ENCODE measurements around the gene HIVEP3. TPM values are rescaled to one million over a fixed set of nuclear protein-coding genes. Genes with fewer than 3 reads are reported as not detected.

Gene HIVEP3
- total RNA-seq, 1 experiment from 2014 or later: 0.55 TPM

GRCh38 chr1:41804176-41804575 lies 114.5 kb downstream of the HIVEP3 start:
- CTCF ChIA-PET: no interaction called here
- no peak overlapping the region for H3K27ac Mint-ChIP-seq
- DNase-seq (ENCODE audit: low spot score) (no peak), ATAC-seq (no peak)
- H3K4me1 Mint-ChIP-seq: 0 out of 2 replicates have a peak, but pooled peaks cover 3% of the 10 kb centered on the region
- H3K9me3 Mint-ChIP-seq: no peaks in the 10 kb centered on the region
- POLR2A ChIA-PET: no interaction called here
- H3K27me3 Mint-ChIP-seq (ENCODE audit: low read depth): no peaks in the 10 kb centered on the region
- TF ChIP-seq ZNF396 (CRISPR knock-in tag; IDR thresholded peaks at IDR 0.05; ENCODE audit: borderline replicate concordance) (no peak), ZNF219 (CRISPR knock-in tag; IDR thresholded peaks at IDR 0.05; ENCODE audit: borderline replicate concordance) (no peak), NR3C1 (CRISPR knock-in tag; conservative IDR thresholded peaks at IDR 0.05; ENCODE audit: low read depth) (no peak), FOXK1 (CRISPR knock-in tag; IDR thresholded peaks at IDR 0.05) (no peak), GABPB1 (CRISPR knock-in tag; IDR thresholded peaks at IDR 0.05) (no peak), MYBL2 (CRISPR knock-in tag; IDR thresholded peaks at IDR 0.05) (no peak), CREM (CRISPR knock-in tag; IDR thresholded peaks at IDR 0.05) (no peak), ATF2 (CRISPR knock-in tag; IDR thresholded peaks at IDR 0.05; ENCODE audit: borderline replicate concordance, low read depth) (no peak), HMGA2 (CRISPR knock-in tag; IDR thresholded peaks at IDR 0.05) (no peak), CBFB (CRISPR knock-in tag; IDR thresholded peaks at IDR 0.05; ENCODE audit: low read depth) (no peak), RELA (CRISPR knock-in tag; IDR thresholded peaks at IDR 0.05; ENCODE audit: borderline replicate concordance) (no peak), RORB (CRISPR knock-in tag; IDR thresholded peaks at IDR 0.05) (no peak), MAX (CRISPR knock-in tag; IDR thresholded peaks at IDR 0.05) (no peak), ZBTB43 (CRISPR knock-in tag; IDR thresholded peaks at IDR 0.05) (no peak), NR1H2 (CRISPR knock-in tag; IDR thresholded peaks at IDR 0.05) (no peak), GRHL2 (CRISPR knock-in tag; IDR thresholded peaks at IDR 0.05; ENCODE audit: insufficient replicate concordance, severe bottlenecking) (no peak), ZNF263 (CRISPR knock-in tag; IDR thresholded peaks at IDR 0.05; ENCODE audit: low read depth) (no peak)
- TF ChIP-seq, protein P1, sequence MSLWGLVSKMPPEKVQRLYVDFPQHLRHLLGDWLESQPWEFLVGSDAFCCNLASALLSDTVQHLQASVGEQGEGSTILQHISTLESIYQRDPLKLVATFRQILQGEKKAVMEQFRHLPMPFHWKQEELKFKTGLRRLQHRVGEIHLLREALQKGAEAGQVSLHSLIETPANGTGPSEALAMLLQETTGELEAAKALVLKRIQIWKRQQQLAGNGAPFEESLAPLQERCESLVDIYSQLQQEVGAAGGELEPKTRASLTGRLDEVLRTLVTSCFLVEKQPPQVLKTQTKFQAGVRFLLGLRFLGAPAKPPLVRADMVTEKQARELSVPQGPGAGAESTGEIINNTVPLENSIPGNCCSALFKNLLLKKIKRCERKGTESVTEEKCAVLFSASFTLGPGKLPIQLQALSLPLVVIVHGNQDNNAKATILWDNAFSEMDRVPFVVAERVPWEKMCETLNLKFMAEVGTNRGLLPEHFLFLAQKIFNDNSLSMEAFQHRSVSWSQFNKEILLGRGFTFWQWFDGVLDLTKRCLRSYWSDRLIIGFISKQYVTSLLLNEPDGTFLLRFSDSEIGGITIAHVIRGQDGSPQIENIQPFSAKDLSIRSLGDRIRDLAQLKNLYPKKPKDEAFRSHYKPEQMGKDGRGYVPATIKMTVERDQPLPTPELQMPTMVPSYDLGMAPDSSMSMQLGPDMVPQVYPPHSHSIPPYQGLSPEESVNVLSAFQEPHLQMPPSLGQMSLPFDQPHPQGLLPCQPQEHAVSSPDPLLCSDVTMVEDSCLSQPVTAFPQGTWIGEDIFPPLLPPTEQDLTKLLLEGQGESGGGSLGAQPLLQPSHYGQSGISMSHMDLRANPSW (CRISPR knock-in tag; conservative IDR thresholded peaks at IDR 0.05; ENCODE audit: low read depth): no peak
- TF ChIP-seq, protein P2, sequence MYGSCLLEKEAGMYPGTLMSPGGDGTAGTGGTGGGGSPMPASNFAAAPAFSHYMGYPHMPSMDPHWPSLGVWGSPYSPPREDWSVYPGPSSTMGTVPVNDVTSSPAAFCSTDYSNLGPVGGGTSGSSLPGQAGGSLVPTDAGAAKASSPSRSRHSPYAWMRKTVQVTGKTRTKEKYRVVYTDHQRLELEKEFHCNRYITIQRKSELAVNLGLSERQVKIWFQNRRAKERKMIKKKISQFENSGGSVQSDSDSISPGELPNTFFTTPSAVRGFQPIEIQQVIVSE (CRISPR knock-in tag; IDR thresholded peaks at IDR 0.05; ENCODE audit: borderline replicate concordance): no peak
- no peaks in the 10 kb centered on the region for H3K36me3 Mint-ChIP-seq
- H3K4me3 Mint-ChIP-seq: no peak overlapping the region

- Mint-ChIP-seq H3K4me3 (no peak overlapping the region), H3K27ac (no peak overlapping the region), H3K36me3 (no peaks in the 10 kb centered on the region), H3K27me3 (ENCODE audit: low read depth) (no peaks in the 10 kb centered on the region), H3K9me3 (no peaks in the 10 kb centered on the region), H3K4me1 (0 out of 2 replicates have a peak, but pooled peaks cover 3% of the 10 kb centered on the region)
- ChIA-PET CTCF (no interaction called here), POLR2A (no interaction called here)
- no peak for ATAC-seq
- no peak for DNase-seq (ENCODE audit: low spot score)
- TF ChIP-seq, protein P3, sequence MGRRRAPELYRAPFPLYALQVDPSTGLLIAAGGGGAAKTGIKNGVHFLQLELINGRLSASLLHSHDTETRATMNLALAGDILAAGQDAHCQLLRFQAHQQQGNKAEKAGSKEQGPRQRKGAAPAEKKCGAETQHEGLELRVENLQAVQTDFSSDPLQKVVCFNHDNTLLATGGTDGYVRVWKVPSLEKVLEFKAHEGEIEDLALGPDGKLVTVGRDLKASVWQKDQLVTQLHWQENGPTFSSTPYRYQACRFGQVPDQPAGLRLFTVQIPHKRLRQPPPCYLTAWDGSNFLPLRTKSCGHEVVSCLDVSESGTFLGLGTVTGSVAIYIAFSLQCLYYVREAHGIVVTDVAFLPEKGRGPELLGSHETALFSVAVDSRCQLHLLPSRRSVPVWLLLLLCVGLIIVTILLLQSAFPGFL (CRISPR knock-in tag; IDR thresholded peaks at IDR 0.05; ENCODE audit: borderline replicate concordance): no peak
- no peak for TF ChIP-seq HMGA2 (CRISPR knock-in tag; IDR thresholded peaks at IDR 0.05)
- no peak for TF ChIP-seq ATF2 (CRISPR knock-in tag; IDR thresholded peaks at IDR 0.05; ENCODE audit: borderline replicate concordance, low read depth)
- TF ChIP-seq, protein P4, sequence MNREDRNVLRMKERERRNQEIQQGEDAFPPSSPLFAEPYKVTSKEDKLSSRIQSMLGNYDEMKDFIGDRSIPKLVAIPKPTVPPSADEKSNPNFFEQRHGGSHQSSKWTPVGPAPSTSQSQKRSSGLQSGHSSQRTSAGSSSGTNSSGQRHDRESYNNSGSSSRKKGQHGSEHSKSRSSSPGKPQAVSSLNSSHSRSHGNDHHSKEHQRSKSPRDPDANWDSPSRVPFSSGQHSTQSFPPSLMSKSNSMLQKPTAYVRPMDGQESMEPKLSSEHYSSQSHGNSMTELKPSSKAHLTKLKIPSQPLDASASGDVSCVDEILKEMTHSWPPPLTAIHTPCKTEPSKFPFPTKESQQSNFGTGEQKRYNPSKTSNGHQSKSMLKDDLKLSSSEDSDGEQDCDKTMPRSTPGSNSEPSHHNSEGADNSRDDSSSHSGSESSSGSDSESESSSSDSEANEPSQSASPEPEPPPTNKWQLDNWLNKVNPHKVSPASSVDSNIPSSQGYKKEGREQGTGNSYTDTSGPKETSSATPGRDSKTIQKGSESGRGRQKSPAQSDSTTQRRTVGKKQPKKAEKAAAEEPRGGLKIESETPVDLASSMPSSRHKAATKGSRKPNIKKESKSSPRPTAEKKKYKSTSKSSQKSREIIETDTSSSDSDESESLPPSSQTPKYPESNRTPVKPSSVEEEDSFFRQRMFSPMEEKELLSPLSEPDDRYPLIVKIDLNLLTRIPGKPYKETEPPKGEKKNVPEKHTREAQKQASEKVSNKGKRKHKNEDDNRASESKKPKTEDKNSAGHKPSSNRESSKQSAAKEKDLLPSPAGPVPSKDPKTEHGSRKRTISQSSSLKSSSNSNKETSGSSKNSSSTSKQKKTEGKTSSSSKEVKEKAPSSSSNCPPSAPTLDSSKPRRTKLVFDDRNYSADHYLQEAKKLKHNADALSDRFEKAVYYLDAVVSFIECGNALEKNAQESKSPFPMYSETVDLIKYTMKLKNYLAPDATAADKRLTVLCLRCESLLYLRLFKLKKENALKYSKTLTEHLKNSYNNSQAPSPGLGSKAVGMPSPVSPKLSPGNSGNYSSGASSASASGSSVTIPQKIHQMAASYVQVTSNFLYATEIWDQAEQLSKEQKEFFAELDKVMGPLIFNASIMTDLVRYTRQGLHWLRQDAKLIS (CRISPR knock-in tag; IDR thresholded peaks at IDR 0.05; ENCODE audit: borderline replicate concordance): no peak
- no peak for TF ChIP-seq NFE2L1 (CRISPR knock-in tag; IDR thresholded peaks at IDR 0.05)
These were observed 115.1 kb downstream of the HIVEP3 start for GRCh38 chr1:41803656-41804055.

Measured in WTC11 (cell line).